ENCODE measurements around the gene INSM1. TPM values are rescaled to one million over a fixed set of nuclear protein-coding genes. Genes with fewer than 3 reads are reported as not detected.

The INSM1 gene
- polyA plus RNA-seq, 1 donor (not counting 4 experiments of a cell fraction or from before 2014, with no cell fraction given) = not detected

DNA sequence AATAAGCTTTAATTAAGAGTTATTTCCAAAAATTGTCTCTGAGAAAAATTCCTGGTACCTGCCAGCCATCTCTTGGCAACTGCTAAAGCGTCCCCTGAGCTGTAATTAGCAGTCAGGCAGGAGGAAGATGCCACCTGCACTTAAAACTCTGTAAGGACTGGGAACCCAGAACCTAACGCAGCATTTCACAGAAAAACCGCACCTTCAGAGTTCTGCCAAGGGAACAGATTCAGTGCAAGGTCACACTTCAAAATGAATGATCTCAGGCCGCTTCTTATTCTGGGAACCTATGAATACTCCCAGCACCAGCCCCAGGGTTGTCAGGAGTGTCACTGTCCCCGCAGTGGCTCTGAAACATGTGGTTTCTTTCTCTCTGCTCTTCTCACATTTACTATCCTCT, 36.7 kb downstream of the INSM1 start:
- H3K4me2 ChIP-seq (ENCODE audit: control insufficient read depth, extremely low read depth, insufficient read depth, low read depth, low read length) = no peak overlapping the region
- H3K36me3 ChIP-seq (ENCODE audit: control insufficient read depth in 2 of 2, extremely low read depth in 1 of 2, insufficient read depth in 2 of 2, low read length in 2 of 2) = no peaks in the 10 kb centered on the region
- H3K27me3 ChIP-seq (ENCODE audit: control insufficient read depth, extremely low read depth, insufficient read depth, low read length) = no peaks in the 10 kb centered on the region
- no peaks in the 10 kb centered on the region for H3K79me2 ChIP-seq (ENCODE audit: control insufficient read depth, insufficient read depth, low read length)
- DNase-seq (ENCODE audit: low read depth, low spot score) = no peak
- TF ChIP-seq, protein P1, sequence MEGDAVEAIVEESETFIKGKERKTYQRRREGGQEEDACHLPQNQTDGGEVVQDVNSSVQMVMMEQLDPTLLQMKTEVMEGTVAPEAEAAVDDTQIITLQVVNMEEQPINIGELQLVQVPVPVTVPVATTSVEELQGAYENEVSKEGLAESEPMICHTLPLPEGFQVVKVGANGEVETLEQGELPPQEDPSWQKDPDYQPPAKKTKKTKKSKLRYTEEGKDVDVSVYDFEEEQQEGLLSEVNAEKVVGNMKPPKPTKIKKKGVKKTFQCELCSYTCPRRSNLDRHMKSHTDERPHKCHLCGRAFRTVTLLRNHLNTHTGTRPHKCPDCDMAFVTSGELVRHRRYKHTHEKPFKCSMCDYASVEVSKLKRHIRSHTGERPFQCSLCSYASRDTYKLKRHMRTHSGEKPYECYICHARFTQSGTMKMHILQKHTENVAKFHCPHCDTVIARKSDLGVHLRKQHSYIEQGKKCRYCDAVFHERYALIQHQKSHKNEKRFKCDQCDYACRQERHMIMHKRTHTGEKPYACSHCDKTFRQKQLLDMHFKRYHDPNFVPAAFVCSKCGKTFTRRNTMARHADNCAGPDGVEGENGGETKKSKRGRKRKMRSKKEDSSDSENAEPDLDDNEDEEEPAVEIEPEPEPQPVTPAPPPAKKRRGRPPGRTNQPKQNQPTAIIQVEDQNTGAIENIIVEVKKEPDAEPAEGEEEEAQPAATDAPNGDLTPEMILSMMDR (optimal IDR thresholded peaks at IDR 0.05 in 1 of 3, IDR thresholded peaks at IDR 0.05 in 1 of 3, conservative IDR thresholded peaks at IDR 0.05 in 1 of 3; ENCODE audit: extremely low read depth in 1 of 3, insufficient read depth in 2 of 3, low read length in 3 of 3) = no peak
- no peak for TF ChIP-seq EZH2 (IDR thresholded peaks at IDR 0.05; ENCODE audit: low read length)
- dilution Hi-C loops (cut with MboI; ENCODE audit: extremely low pct_ligation_motif_present, low sequenced_read_pairs) = no loop called here
- no peaks in the 10 kb centered on the region for H3K4me1 ChIP-seq (ENCODE audit: control insufficient read depth, extremely low read depth, insufficient read depth, low read length)
- no peak overlapping the region for H3K27ac ChIP-seq (ENCODE audit: control insufficient read depth, insufficient read depth, low read length)
- no peak overlapping the region for H3K9ac ChIP-seq (ENCODE audit: control insufficient read depth, extremely low read depth, insufficient read depth, low read length)
- H3K9me3 ChIP-seq (ENCODE audit: control insufficient read depth, low read depth, low read length) = no peaks in the 10 kb centered on the region
- FAIRE-seq = no peak
- no peaks in the 10 kb centered on the region for H3K9me1 ChIP-seq (ENCODE audit: control insufficient read depth, extremely low read depth, insufficient read depth, low read length)
- H3K4me3 ChIP-seq (ENCODE audit: control insufficient read depth in 2 of 3, extremely low read depth in 1 of 3, insufficient read depth in 2 of 3, low read depth in 1 of 3, low read length in 3 of 3) = no peak overlapping the region
- H2AFZ ChIP-seq (ENCODE audit: control insufficient read depth, low read length) = no peak overlapping the region
- no peaks in the 10 kb centered on the region for H4K20me1 ChIP-seq (ENCODE audit: control insufficient read depth, extremely low read depth, insufficient read depth, low read length)

DNA sequence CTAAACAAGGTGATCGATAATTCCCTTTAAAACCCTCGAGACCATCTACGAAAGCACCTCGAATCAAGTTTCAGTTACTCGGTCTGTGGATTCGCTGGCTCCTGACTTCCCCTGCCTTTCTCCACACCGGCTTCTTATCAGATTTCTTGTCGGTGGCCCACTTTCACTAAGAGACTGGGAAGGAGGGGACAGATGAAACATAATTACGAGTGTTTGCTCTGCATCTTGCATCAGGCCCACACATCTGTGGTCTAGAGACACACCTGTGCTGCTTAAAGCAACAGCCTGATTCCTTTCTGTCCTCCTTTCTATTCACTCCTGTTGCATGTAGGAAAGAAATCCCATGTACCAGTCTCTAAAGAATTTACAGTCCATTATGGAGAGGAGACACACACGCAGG, 37.7 kb downstream of the INSM1 start:
- dilution Hi-C loops (cut with MboI; ENCODE audit: extremely low pct_ligation_motif_present, low sequenced_read_pairs) = no loop called here
- H3K4me1 ChIP-seq (ENCODE audit: control insufficient read depth, extremely low read depth, insufficient read depth, low read length) = no peaks in the 10 kb centered on the region
- no peaks in the 10 kb centered on the region for H3K9me1 ChIP-seq (ENCODE audit: control insufficient read depth, extremely low read depth, insufficient read depth, low read length)
- FAIRE-seq (no peak), DNase-seq (ENCODE audit: low read depth, low spot score) (no peak)
- no peaks in the 10 kb centered on the region for H4K20me1 ChIP-seq (ENCODE audit: control insufficient read depth, extremely low read depth, insufficient read depth, low read length)
- H3K27me3 ChIP-seq (ENCODE audit: control insufficient read depth, extremely low read depth, insufficient read depth, low read length) = no peaks in the 10 kb centered on the region
- TF ChIP-seq, protein P1 (optimal IDR thresholded peaks at IDR 0.05 in 1 of 3, IDR thresholded peaks at IDR 0.05 in 1 of 3, conservative IDR thresholded peaks at IDR 0.05 in 1 of 3; ENCODE audit: extremely low read depth in 1 of 3, insufficient read depth in 2 of 3, low read length in 3 of 3) = no peak
- no peak for TF ChIP-seq EZH2 (IDR thresholded peaks at IDR 0.05; ENCODE audit: low read length)
- no peak overlapping the region for H2AFZ ChIP-seq (ENCODE audit: control insufficient read depth, low read length)
- H3K4me2 ChIP-seq (ENCODE audit: control insufficient read depth, extremely low read depth, insufficient read depth, low read depth, low read length) = no peak overlapping the region
- no peaks in the 10 kb centered on the region for H3K79me2 ChIP-seq (ENCODE audit: control insufficient read depth, insufficient read depth, low read length)
- H3K9ac ChIP-seq (ENCODE audit: control insufficient read depth, extremely low read depth, insufficient read depth, low read length) = no peak overlapping the region
- H3K27ac ChIP-seq (ENCODE audit: control insufficient read depth, insufficient read depth, low read length) = no peak overlapping the region
- no peak overlapping the region for H3K4me3 ChIP-seq (ENCODE audit: control insufficient read depth in 2 of 3, extremely low read depth in 1 of 3, insufficient read depth in 2 of 3, low read depth in 1 of 3, low read length in 3 of 3)
- no peaks in the 10 kb centered on the region for H3K36me3 ChIP-seq (ENCODE audit: control insufficient read depth in 2 of 2, extremely low read depth in 1 of 2, insufficient read depth in 2 of 2, low read length in 2 of 2)
- no peaks in the 10 kb centered on the region for H3K9me3 ChIP-seq (ENCODE audit: control insufficient read depth, low read depth, low read length)
